HL-60 (cell line): Measurements from ENCODE around the gene NEDD1.

Experiments
- DNase-seq, 2 experiments: peaks; one replicate each; pipeline ENCODE4 v3.0.0-alpha.2; 2010 to 2020; ENCODE audit warnings: low read depth in 1 of 2, low spot score in 1 of 2
- H3K27ac ChIP-seq: fragments of 250-450 bp; sonication (Bioruptor Pico); replicated peaks from 2 replicates; pipeline ENCODE4 v1.5.1; 2020; ENCODE audit warnings: mild to moderate bottlenecking, moderate library complexity
- H3K27me3 ChIP-seq: fragments of 250-450 bp; sonication (Bioruptor Pico); 2 replicates; pipeline ENCODE4 v1.5.1; 2021; ENCODE audit warnings: mild to moderate bottlenecking, moderate library complexity; ENCODE audit not compliant: insufficient read depth, poor library complexity, severe bottlenecking
- H3K4me3 ChIP-seq: replicated peaks from 2 replicates; pipeline ENCODE4 v1.5.1; 2011; ENCODE audit warnings: mild to moderate bottlenecking, control low read depth, low read length; ENCODE audit not compliant: insufficient read depth
- CTCF ChIP-seq: IDR thresholded peaks from one replicate; pipeline ENCODE4 v1.5.1; 2011; ENCODE audit warnings: low read length, control low read depth, inconsistent platforms; ENCODE audit not compliant: insufficient read depth
- GABPA ChIP-seq: IDR thresholded peaks from 2 replicates; pipeline ENCODE4 v1.6.1; 2012; ENCODE audit warnings: low read depth
- POLR2AphosphoS5 ChIP-seq: IDR thresholded peaks from 2 replicates; pipeline ENCODE4 v1.6.1; 2012; ENCODE audit warnings: low read depth
- REST ChIP-seq: IDR thresholded peaks from 2 replicates; pipeline ENCODE4 v1.6.1; 2012; ENCODE audit warnings: low read depth; ENCODE audit not compliant: insufficient replicate concordance
- SPI1 ChIP-seq: IDR thresholded peaks from 2 replicates; pipeline ENCODE4 v1.6.1; 2012; ENCODE audit warnings: low read depth, mild to moderate bottlenecking, borderline replicate concordance

NEDD1 gene

GRCh38 chr12:96886998-96887677 is 19.9 kb upstream of the NEDD1 start:
- DNase-seq = no peak
- Histone ChIP-seq H3K4me3 (no peak overlapping the region), H3K27me3 (no peaks in the 10 kb centered on the region), H3K27ac (no peak overlapping the region)
- TF ChIP-seq SPI1 (no peak), GABPA (no peak), POLR2AphosphoS5 (no peak), CTCF (no peak), REST (no peak)

- no peak for DNase-seq
- no peaks in the 10 kb centered on the region for H3K27me3 ChIP-seq
- no peak overlapping the region for H3K4me3 ChIP-seq
- no peak overlapping the region for H3K27ac ChIP-seq
- no peak for TF ChIP-seq CTCF
- no peak for TF ChIP-seq REST
- TF ChIP-seq POLR2AphosphoS5 = no peak
- TF ChIP-seq GABPA = no peak
- TF ChIP-seq SPI1 = no peak
Observed at GRCh38 chr12:96889273-96889933, 17.7 kb upstream of the NEDD1 start.

GRCh38 chr12:96890331-96890730 is 16.7 kb upstream of the NEDD1 start:
- TF ChIP-seq POLR2AphosphoS5 = no peak
- no peak for TF ChIP-seq REST
- no peak for TF ChIP-seq SPI1
- TF ChIP-seq GABPA = no peak
- no peak for TF ChIP-seq CTCF
- Histone ChIP-seq H3K27ac (no peak overlapping the region), H3K27me3 (no peaks in the 10 kb centered on the region), H3K4me3 (no peak overlapping the region)
- no peak for DNase-seq
